Testis (tissue), 2 donors: ENCODE results near the gene RAD1.

Experiments used
- POLR2A ChIP-seq: fragments of 450-650 bp; IDR thresholded peaks from one replicate; pipeline ENCODE4 v1.6.1; 2017; ENCODE audit warnings: antibody characterized with exemption, mild to moderate bottlenecking, moderate library complexity
- TF ChIP-seq, protein P1 (sequence below), 3 experiments: fragments of 450-650 bp in 2 of 3; fragments of 200-600 bp in 1 of 3; sonication (generic) in 1 of 3; IDR thresholded peaks; one replicate each; pipeline ENCODE4 v1.5.1; 2016 to 2019; ENCODE audit warnings: antibody characterized with exemption in 3 of 3, mild to moderate bottlenecking in 2 of 3, moderate library complexity in 1 of 3

- TF ChIP-seq, protein P1, sequence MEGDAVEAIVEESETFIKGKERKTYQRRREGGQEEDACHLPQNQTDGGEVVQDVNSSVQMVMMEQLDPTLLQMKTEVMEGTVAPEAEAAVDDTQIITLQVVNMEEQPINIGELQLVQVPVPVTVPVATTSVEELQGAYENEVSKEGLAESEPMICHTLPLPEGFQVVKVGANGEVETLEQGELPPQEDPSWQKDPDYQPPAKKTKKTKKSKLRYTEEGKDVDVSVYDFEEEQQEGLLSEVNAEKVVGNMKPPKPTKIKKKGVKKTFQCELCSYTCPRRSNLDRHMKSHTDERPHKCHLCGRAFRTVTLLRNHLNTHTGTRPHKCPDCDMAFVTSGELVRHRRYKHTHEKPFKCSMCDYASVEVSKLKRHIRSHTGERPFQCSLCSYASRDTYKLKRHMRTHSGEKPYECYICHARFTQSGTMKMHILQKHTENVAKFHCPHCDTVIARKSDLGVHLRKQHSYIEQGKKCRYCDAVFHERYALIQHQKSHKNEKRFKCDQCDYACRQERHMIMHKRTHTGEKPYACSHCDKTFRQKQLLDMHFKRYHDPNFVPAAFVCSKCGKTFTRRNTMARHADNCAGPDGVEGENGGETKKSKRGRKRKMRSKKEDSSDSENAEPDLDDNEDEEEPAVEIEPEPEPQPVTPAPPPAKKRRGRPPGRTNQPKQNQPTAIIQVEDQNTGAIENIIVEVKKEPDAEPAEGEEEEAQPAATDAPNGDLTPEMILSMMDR (IDR thresholded peaks at IDR 0.05): no peak
- TF ChIP-seq POLR2A: no peak
These were observed 44.0 kb upstream of the RAD1 start for GRCh38 chr5:34959323-34959722.
